ENCODE measurements around the gene LAMTOR5. TPM values are rescaled to one million over a fixed set of nuclear protein-coding genes. Genes with fewer than 3 reads are reported as not detected.

Gene LAMTOR5
- total and polyA plus RNA-seq, 2 of the 4 experiments (the other 2 are of a cell fraction), result 159 to 369 TPM

GRCh38 chr1:110452330-110452729, 44.8 kb upstream of the LAMTOR5 start:
- Histone ChIP-seq H2AK9ac (replicated peaks; ENCODE audit: low read depth, low read length, poor library complexity) (no peak overlapping the region), H3K56ac (ENCODE audit: extremely low read depth, insufficient read depth, low read length) (no peak overlapping the region), H3K36me3 (ENCODE audit: control insufficient read depth, insufficient read depth, low read length) (no peaks in the 10 kb centered on the region), H3K4me1 (ENCODE audit: control insufficient read depth, insufficient read depth, low read length) (no peaks in the 10 kb centered on the region), H3K4me3 (ENCODE audit: insufficient read depth, low read depth, low read length) (no peak overlapping the region), H2BK15ac (ENCODE audit: low read depth, low read length) (no peak overlapping the region), H4K91ac (ENCODE audit: insufficient read depth, low read depth, low read length) (no peak overlapping the region), H4K20me1 (ENCODE audit: insufficient read depth, low read length) (no peaks in the 10 kb centered on the region), H3K27me3 (ENCODE audit: control insufficient read depth, insufficient read depth, low read length) (peaks cover 79% of the 10 kb centered on the region), H2BK20ac (ENCODE audit: low read depth, low read length) (no peak overlapping the region), H2BK5ac (ENCODE audit: low read depth, low read length, poor library complexity, severe bottlenecking) (no peak overlapping the region), H3K9ac (ENCODE audit: low read depth, low read length) (no peak overlapping the region), H2BK120ac (ENCODE audit: low read depth, low read length) (no peak overlapping the region), H2AFZ (replicated peaks; ENCODE audit: low read length, poor library complexity) (no peak overlapping the region), H3K9me1 (ENCODE audit: insufficient read depth, low read length) (no peaks in the 10 kb centered on the region), H3K23ac (ENCODE audit: low read depth, low read length) (no peak overlapping the region), H2AK5ac (ENCODE audit: low read depth, low read length) (no peak overlapping the region), H3K4me2 (ENCODE audit: low read depth, low read length) (no peak overlapping the region), H4K5ac (ENCODE audit: low read depth, low read length) (no peak overlapping the region), H3K18ac (ENCODE audit: low read depth, low read length) (no peak overlapping the region), H4K8ac (ENCODE audit: low read depth in 2 of 2, low read length in 2 of 2) (no peak overlapping the region), H3K79me1 (ENCODE audit: low read depth in 1 of 2, low read length in 2 of 2) (no peaks in the 10 kb centered on the region), H3K4ac (ENCODE audit: low read depth, low read length) (no peak overlapping the region), H3K9me3 (ENCODE audit: control insufficient read depth, insufficient read depth, low read length) (no peaks in the 10 kb centered on the region), H3K27ac (ENCODE audit: insufficient read depth, low read length) (no peak overlapping the region), H3K14ac (replicated peaks; ENCODE audit: low read depth, low read length) (no peak overlapping the region)
- in situ Hi-C loops (cut with MboI; ENCODE audit: low sequenced_read_pairs) (no loop called here), dilution Hi-C loops (cut with HindIII; ENCODE audit: low sequenced_read_pairs, unreplicated experiment) (no loop called here), intact Hi-C loops (cut with micrococcal nuclease) (no loop called here)
- BruUV-seq (replicated peaks), result no TSS peak
- CTCF ChIA-PET, result interaction anchor here (0.7 to 1.1 kb wide), 2 partner anchors 8 to 27 kb away, joined by 3 to 5 read pairs; no protein-coding TSS in a partner anchor
- TF ChIP-seq MAFK (IDR thresholded peaks at IDR 0.05; ENCODE audit: low read depth, low read length) (no peak), FOS (IDR thresholded peaks at IDR 0.05; ENCODE audit: low read depth, low read length) (no peak), CTCF (conservative IDR thresholded peaks at IDR 0.05; ENCODE audit: low read depth, low read length) (no peak), RCOR1 (IDR thresholded peaks at IDR 0.05; ENCODE audit: insufficient replicate concordance, low read length) (no peak), NFE2L2 (IDR thresholded peaks at IDR 0.05; ENCODE audit: low read depth, low read length) (no peak)
- TF ChIP-seq, protein P1, sequence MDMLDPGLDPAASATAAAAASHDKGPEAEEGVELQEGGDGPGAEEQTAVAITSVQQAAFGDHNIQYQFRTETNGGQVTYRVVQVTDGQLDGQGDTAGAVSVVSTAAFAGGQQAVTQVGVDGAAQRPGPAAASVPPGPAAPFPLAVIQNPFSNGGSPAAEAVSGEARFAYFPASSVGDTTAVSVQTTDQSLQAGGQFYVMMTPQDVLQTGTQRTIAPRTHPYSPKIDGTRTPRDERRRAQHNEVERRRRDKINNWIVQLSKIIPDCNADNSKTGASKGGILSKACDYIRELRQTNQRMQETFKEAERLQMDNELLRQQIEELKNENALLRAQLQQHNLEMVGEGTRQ (IDR thresholded peaks at IDR 0.05; ENCODE audit: low read depth, low read length), result no peak
- TF ChIP-seq, protein P2, sequence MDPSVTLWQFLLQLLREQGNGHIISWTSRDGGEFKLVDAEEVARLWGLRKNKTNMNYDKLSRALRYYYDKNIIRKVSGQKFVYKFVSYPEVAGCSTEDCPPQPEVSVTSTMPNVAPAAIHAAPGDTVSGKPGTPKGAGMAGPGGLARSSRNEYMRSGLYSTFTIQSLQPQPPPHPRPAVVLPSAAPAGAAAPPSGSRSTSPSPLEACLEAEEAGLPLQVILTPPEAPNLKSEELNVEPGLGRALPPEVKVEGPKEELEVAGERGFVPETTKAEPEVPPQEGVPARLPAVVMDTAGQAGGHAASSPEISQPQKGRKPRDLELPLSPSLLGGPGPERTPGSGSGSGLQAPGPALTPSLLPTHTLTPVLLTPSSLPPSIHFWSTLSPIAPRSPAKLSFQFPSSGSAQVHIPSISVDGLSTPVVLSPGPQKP (IDR thresholded peaks at IDR 0.05; ENCODE audit: borderline replicate concordance, low read depth, low read length), result no peak
- 60% methylated on average over 1 of the region's 7 CpGs; no CpG with 5 or more reads in 1 of the 2 experiments for WGBS, 2 experiments (ENCODE audit: extremely low coverage in 2 of 2, insufficient read length in 1 of 2)
- ATAC-seq (ENCODE audit: low read depth) (no peak), DNase-seq (no peak)
- POLR2A ChIA-PET (ENCODE audit: unreplicated experiment), result no interaction called here
